ENCODE data around the gene ADGRA3.
A peak's percentile ranks its signal among the peaks of the same experiment; 100 is the strongest.
"Not testable (repeated sequence)": the region's sequence is repeated elsewhere in the genome, so short reads cannot be mapped to it uniquely, and the experiment has no call there.

The ADGRA3 gene

DNA sequence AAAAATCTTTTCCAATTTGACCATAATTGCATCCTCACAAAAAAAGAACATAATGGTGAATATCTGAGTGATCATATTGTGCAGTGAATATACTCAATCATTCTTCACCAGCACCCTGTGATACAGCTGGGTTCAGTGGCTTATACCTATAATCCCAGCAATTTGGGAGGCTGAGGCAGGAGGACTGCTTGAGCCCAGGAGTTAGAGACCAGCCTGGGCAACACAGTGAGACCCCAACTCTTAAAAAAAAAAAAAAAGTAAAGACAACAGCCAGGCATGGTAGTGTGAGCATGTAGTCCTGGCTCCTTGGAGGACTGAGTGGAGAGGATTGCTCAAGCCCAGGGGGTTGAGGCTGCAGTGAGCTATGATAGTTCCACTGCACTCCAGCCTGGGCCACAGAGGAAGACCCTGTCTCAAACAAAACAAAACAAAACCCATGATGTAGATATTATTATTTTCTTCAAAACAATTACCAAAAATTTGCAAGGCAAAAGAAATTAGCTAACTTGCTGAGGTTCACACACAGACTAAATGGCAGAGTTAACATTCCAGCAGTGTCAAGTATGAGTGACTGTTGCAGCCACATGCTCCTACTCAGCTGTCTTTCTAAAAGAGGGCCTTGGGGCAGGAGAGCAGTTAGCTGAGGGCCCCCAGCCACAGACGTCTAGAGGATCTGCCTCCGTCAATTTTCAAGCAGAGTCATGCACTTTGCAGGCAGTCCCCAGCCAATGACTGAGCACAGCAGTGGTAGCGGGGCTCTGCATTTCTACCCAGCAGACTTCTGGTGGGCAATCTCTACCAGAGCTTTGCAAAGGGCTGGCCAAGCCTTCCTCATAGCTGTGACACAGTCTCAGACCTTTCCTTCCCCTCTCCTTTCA, 33.4 kb downstream of the ADGRA3 start:
- Histone ChIP-seq H3K36me3 (ENCODE audit: insufficient read depth, low read length) (no peaks in the 10 kb centered on the region), H3K9ac (ENCODE audit: insufficient read length) (no peak overlapping the region), H3K4me3 (peak overlapping the region; percentile 47), H3K27ac (peak overlapping the region; percentile 38), H3K9me3 (ENCODE audit: low read depth, low read length) (no peaks in the 10 kb centered on the region)
- TF ChIP-seq EZH2 (IDR thresholded peaks at IDR 0.05) (no peak), POLR2AphosphoS5 (IDR thresholded peaks at IDR 0.05; ENCODE audit: borderline replicate concordance, low read depth, low read length) (no peak), FOXP2 (optimal IDR thresholded peaks at IDR 0.05; ENCODE audit: control extremely low read depth, extremely low read length, insufficient read depth) (no peak)
- DNase-seq (ENCODE audit: low read depth, low spot score), result no peak

DNA sequence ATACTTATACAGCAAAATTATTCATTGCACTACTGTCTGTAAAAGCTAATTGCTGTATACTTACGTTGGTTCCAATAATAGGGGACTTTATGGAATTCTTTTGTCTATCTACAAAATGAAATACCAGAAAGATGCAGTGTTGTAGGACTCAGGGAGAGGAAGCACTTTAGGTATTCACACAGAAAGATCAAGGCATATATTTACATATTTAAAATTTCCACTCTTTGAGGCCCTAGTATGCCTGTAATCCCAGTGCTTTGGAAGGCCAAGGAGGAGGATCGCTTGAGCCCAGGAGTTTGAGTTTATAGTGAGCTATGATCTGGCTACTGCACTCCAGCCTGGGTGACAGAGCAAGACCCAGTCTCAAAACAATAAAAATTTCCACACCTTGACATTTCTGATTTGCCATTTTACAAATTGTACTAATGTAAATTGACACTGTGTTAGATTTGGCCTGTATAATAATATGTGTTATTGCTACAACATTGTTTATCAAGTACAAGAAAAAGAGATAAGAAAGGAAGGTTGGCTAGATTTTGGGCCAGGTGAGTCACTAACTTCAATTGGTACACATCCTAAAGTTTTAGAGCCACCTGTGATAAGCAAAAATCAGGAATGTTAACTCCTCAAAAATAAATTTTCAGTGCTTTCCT, 35.1 kb downstream of the ADGRA3 start:
- Histone ChIP-seq H3K4me3 (no peak overlapping the region), H3K9me3 (ENCODE audit: low read depth, low read length) (no peaks in the 10 kb centered on the region), H3K9ac (ENCODE audit: insufficient read length) (no peak overlapping the region), H3K27ac (no peak overlapping the region), H3K36me3 (ENCODE audit: insufficient read depth, low read length) (no peaks in the 10 kb centered on the region)
- DNase-seq (ENCODE audit: low read depth, low spot score), result no peak
- TF ChIP-seq FOXP2 (optimal IDR thresholded peaks at IDR 0.05; ENCODE audit: control extremely low read depth, extremely low read length, insufficient read depth), result no peak
- no peak for TF ChIP-seq POLR2AphosphoS5 (IDR thresholded peaks at IDR 0.05; ENCODE audit: borderline replicate concordance, low read depth, low read length)
- no peak for TF ChIP-seq EZH2 (IDR thresholded peaks at IDR 0.05)

DNA sequence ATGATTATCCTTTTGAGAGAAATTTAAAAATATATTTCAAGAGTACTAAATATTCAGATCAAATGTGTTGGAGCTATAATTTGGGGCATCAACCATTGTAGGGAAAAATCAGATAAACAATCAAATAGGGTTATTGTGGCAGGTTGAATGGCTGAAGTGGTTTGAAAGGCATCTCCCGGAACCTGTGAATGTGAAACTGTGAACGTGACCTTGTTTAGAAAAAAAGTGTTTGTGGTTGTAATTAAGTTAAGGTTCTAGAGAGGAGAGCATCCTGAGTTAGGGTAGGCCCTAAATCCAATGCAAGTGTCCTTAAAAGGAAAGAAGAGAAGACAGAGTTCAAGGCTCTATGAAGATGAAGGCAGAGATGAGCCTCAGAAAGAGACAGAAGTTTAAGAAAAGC, 37.4 kb downstream of the ADGRA3 start:
- Histone ChIP-seq H3K9me3 (ENCODE audit: low read depth, low read length) (no peaks in the 10 kb centered on the region), H3K36me3 (ENCODE audit: insufficient read depth, low read length) (no peaks in the 10 kb centered on the region), H3K27ac (no peak overlapping the region), H3K4me3 (no peak overlapping the region), H3K9ac (ENCODE audit: insufficient read length) (no peak overlapping the region)
- TF ChIP-seq POLR2AphosphoS5 (IDR thresholded peaks at IDR 0.05; ENCODE audit: borderline replicate concordance, low read depth, low read length), result no peak
- TF ChIP-seq FOXP2 (optimal IDR thresholded peaks at IDR 0.05; ENCODE audit: control extremely low read depth, extremely low read length, insufficient read depth), result no peak
- no peak for TF ChIP-seq EZH2 (IDR thresholded peaks at IDR 0.05)
- no peak for DNase-seq (ENCODE audit: low read depth, low spot score)

DNA sequence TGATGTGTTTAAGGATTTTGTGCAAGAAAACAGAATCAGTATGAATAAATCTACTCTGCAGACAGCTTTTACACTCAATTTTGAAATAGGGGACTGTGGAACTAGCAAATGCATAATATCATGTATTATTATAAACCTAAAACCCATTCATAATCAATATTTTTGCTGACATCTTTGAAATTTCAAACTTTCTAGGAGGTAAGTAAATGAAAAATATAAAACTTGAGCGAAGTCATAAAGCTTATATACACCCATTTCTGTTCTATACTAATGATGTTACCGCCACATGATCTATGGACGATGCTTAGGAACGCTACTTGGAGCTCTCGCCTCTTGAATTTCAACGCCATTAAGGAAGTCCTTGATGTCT, 38.1 kb downstream of the ADGRA3 start:
- DNase-seq (ENCODE audit: low read depth, low spot score), result no peak
- no peak overlapping the region for H3K9ac ChIP-seq (ENCODE audit: insufficient read length)
- H3K4me3 ChIP-seq, result no peak overlapping the region
- H3K27ac ChIP-seq, result no peak overlapping the region
- no peaks in the 10 kb centered on the region for H3K9me3 ChIP-seq (ENCODE audit: low read depth, low read length)
- TF ChIP-seq POLR2AphosphoS5 (IDR thresholded peaks at IDR 0.05; ENCODE audit: borderline replicate concordance, low read depth, low read length) (no peak), FOXP2 (optimal IDR thresholded peaks at IDR 0.05; ENCODE audit: control extremely low read depth, extremely low read length, insufficient read depth) (no peak), EZH2 (IDR thresholded peaks at IDR 0.05) (no peak)
- H3K36me3 ChIP-seq (ENCODE audit: insufficient read depth, low read length), result no peaks in the 10 kb centered on the region

DNA sequence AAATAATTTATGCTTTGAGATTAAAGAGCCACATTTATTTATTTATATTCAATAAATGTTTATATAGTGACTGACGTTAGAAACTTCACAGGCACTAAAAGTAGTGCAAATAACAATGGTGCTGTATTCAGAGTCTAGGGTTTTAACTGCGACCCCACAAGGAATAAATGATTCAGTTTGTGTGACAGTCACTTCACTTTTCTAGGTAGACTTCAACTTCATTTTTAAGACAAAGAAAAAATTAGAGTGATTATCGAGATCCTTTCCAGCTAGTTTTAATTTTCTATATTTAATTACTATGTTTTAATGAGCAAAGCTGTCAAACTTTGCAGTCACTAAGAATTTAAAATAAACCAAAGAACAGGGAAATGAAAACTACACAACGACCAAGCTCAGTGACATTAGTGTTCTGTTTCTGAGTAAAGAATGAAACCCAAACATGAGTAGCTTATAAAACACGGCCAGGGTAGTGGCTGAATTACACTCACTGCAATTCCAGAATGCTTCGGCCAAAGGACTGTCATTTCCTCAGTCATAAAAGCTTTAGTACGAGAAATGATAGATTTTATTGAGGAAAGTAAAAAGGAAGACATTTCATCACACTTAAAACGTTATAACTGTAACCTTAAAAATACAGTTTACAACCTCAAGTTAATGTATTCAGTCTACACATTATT, 38.6 kb downstream of the ADGRA3 start:
- DNase-seq (ENCODE audit: low read depth, low spot score), result no peak
- no peak for TF ChIP-seq FOXP2 (optimal IDR thresholded peaks at IDR 0.05; ENCODE audit: control extremely low read depth, extremely low read length, insufficient read depth)
- no peak for TF ChIP-seq POLR2AphosphoS5 (IDR thresholded peaks at IDR 0.05; ENCODE audit: borderline replicate concordance, low read depth, low read length)
- TF ChIP-seq EZH2 (IDR thresholded peaks at IDR 0.05), result no peak
- H3K27ac ChIP-seq, result no peak overlapping the region

DNA sequence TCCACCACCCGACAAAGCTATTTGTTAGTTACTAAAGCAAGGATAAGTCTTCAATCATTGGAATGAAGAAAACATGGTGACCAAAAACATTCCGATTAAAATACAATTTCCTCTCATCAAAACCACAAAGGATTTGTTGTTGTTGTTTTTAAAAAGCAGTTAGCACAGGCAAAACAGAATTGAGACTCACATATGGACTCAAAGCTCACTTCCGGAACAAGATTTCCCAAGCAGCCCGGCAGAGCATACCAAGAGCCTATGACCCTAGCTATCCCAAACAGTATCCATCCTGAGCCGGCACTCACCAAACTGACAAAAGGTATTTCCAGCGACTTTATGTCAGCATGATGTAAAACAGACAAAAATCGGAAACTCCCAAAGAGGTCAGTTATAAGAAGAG, 39.9 kb downstream of the ADGRA3 start:
- TF ChIP-seq POLR2AphosphoS5 (IDR thresholded peaks at IDR 0.05; ENCODE audit: borderline replicate concordance, low read depth, low read length) (no peak), EZH2 (IDR thresholded peaks at IDR 0.05) (no peak), FOXP2 (optimal IDR thresholded peaks at IDR 0.05; ENCODE audit: control extremely low read depth, extremely low read length, insufficient read depth) (no peak)
- Histone ChIP-seq H3K9me3 (ENCODE audit: low read depth, low read length) (no peaks in the 10 kb centered on the region), H3K4me3 (no peak overlapping the region), H3K9ac (ENCODE audit: insufficient read length) (no peak overlapping the region), H3K27ac (no peak overlapping the region), H3K36me3 (ENCODE audit: insufficient read depth, low read length) (no peaks in the 10 kb centered on the region)
- no peak for DNase-seq (ENCODE audit: low read depth, low spot score)

More for the DNA sequence above, 38.6 kb downstream of the ADGRA3 start:
- Histone ChIP-seq H3K36me3 (ENCODE audit: insufficient read depth, low read length) (no peaks in the 10 kb centered on the region), H3K4me3 (no peak overlapping the region), H3K9ac (ENCODE audit: insufficient read length) (no peak overlapping the region), H3K9me3 (ENCODE audit: low read depth, low read length) (no peaks in the 10 kb centered on the region)

DNA sequence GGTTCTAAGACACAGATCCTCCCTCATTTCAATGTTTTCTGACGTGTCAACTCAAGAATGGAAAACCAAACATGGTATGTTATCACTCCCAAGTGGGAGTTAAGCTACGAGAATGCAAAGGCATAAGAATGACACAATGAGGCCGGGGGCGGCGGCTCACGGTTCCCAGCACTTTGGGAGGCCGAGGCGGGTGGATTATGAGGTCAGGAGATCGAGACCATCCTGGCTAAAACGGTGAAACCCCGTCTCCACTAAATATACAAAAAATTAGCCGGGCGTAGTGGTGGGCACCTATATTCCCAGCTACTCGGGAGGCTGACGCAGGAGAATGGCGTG, 40.6 kb downstream of the ADGRA3 start:
- not testable (repeated sequence) for H3K9me3 ChIP-seq (ENCODE audit: low read depth, low read length); H3K36me3 ChIP-seq (ENCODE audit: insufficient read depth, low read length); H3K27ac ChIP-seq; H3K4me3 ChIP-seq; DNase-seq (ENCODE audit: low read depth, low spot score); H3K9ac ChIP-seq (ENCODE audit: insufficient read length)

DNA sequence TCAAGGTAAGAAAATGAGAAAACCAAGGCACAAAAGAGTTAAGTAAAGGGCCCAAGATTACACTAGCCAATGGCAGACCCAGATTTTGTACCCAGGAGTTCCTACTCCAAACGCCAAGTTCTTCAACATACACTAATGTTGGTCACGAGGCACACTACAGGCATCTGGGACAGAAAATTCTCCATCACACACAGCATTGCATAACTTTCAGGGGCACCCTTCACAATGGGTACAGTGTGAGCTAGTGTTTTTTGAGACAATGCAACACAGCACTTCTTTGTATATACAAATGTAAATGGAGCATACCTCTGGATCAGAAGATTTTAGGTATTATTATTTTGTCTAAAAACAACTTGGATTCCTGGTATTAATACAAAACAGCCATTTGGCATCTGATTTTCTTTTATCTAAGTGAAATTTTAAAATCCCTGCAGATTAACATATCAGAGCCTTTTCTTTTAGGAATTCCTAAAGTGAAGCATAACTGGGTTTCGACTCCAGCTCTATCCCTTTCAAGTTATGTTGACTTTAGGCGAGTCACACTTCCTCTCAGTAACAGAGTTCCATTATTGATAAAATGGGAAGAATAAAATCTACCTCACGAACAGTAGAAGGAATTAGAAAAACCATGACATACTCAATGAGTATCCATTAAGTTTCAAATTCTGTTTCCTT, 41.1 kb downstream of the ADGRA3 start:
- no peak for DNase-seq (ENCODE audit: low read depth, low spot score)
- Histone ChIP-seq H3K9ac (ENCODE audit: insufficient read length) (no peak overlapping the region), H3K4me3 (no peak overlapping the region), H3K9me3 (ENCODE audit: low read depth, low read length) (no peaks in the 10 kb centered on the region), H3K36me3 (ENCODE audit: insufficient read depth, low read length) (no peaks in the 10 kb centered on the region), H3K27ac (no peak overlapping the region)
- no peak for TF ChIP-seq FOXP2 (optimal IDR thresholded peaks at IDR 0.05; ENCODE audit: control extremely low read depth, extremely low read length, insufficient read depth)
- no peak for TF ChIP-seq POLR2AphosphoS5 (IDR thresholded peaks at IDR 0.05; ENCODE audit: borderline replicate concordance, low read depth, low read length)
- TF ChIP-seq EZH2 (IDR thresholded peaks at IDR 0.05), result no peak

All from SK-N-MC (cell line).